ENCODE results near the gene SF3A1.

- TF ChIP-seq CTCF (IDR thresholded peaks at IDR 0.05; ENCODE audit: insufficient read depth, low read depth, low read length) (no peak), EZH2 (IDR thresholded peaks at IDR 0.05; ENCODE audit: insufficient read depth, low read length) (no peak)
These were observed 70.4 kb downstream of the SF3A1 start for GRCh38 chr22:30286331-30286730.

Data from astrocyte (in vitro differentiated cells and primary cell).